Sciatic nerve (tissue), 2 donors: ENCODE measurements around the gene TMEM9B. TPM values are rescaled to one million over a fixed set of nuclear protein-coding genes. Genes with fewer than 3 reads are reported as not detected.
"Not testable (repeated sequence)": the region's sequence is repeated elsewhere in the genome, so short reads cannot be mapped to it uniquely, and the experiment has no call there.

Experiments
- ATAC-seq: fragments of 200-7000 bp; cut with Tn5 transposase; one replicate; pipeline ENCODE4 v1.9.1; 2020; ENCODE audit warnings: mild to moderate bottlenecking, moderate library complexity
- DNase-seq: peaks from one replicate; pipeline ENCODE4 v3.0.0-alpha.2; 2020; ENCODE audit warnings: low spot score
- intact Hi-C: fragments of 100-400 bp; cut with DNase I; formaldehyde crosslinking; loops from one replicate; pipeline ENCODE4 v1.14.2; 2022
- total RNA-seq: library from RNA; stranded (reverse); fragmentation: NEBNext Ultra II Directional; extraction: Animal tissue kit (Norgen Biotek cat#: 25700); gene quantifications from one replicate; pipeline ENCODE4 v1.2.1, GENCODE V29; 2021
- donor health status: DM: no; HTN: no; CAD: no.
- donor health status: DM: no; HTN: no; CAD: no.

TMEM9B gene
- total RNA-seq, 1 donor from 2014 or later, result 44.0 TPM

DNA sequence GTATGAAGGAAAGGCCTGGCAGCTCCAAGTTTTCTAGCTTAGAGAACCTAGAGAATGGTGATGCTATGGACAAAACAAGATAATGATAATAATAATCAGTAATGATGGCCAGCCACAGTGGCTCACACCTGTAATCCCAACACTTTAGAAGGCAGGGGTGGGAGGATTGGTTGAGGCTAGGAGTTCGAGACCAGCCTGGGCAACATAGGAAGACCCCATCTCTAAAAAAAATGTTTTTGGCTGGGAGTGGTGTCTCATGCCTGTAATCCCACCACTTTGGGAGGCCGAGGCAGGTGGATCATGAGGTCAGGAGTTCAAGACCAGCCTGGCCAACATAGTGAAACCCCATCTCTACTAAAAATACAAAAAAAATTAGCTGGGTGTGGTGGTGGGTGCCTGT, 28.5 kb downstream of the TMEM9B start:
- intact Hi-C loops, ATAC-seq, DNase-seq: not testable (repeated sequence)

DNA sequence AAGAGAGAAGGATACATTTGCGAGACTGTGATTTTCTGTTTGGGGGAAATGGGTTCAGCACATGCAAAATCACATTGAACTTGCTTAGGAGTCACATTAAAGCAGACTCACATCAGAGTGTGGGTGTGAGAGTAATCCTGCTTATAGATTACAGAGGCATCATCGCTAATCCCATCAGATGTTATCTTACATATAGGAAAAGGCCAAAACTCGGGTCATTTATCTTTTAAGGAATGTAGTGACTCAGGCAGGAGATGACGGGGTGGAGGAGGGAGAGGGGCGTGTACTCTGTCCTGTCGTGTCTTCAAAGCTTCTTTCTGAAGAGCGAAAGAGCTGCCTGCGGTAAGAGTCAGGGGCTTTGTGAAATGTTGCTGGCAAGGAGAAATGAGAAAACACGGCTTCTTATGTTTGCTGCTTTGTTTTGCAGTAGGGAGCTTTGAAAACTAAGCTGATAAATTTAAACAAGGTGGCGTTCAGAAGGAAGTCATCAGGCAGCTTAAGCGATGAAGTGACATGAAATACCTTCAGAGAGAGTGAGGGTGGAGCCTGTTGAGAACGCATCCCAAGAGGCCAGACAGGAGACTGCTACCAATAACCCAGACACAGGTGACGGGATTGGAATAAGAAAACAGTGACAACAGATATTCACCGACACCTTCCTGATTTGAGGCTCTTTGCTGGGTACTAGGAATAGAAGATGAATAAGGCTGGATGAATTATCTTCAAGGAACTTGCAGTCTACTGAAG, 29.3 kb downstream of the TMEM9B start:
- no peak for ATAC-seq
- intact Hi-C loops, result no loop called here
- DNase-seq, result no peak

DNA sequence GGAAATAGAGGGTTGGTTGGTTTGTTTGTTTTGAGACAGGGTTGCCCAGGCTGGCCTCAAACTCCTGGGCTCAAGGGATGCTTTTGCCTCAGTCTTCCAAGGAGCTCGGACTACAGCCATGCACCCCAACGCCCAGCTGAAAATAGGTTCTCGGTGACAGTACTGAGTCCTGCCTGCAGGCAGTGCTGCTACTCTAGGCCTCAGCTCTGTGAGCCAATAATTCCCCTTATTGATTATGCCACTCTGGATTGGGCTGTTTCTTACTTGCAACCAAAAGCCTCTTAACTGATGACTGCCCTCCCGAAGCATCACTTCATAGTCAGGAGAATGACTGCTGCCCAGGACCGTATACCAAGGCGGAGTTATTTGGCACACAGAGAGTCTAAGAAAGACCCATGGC, 30.3 kb downstream of the TMEM9B start:
- ATAC-seq (no peak), DNase-seq (no peak)
- intact Hi-C loops, result no loop called here

DNA sequence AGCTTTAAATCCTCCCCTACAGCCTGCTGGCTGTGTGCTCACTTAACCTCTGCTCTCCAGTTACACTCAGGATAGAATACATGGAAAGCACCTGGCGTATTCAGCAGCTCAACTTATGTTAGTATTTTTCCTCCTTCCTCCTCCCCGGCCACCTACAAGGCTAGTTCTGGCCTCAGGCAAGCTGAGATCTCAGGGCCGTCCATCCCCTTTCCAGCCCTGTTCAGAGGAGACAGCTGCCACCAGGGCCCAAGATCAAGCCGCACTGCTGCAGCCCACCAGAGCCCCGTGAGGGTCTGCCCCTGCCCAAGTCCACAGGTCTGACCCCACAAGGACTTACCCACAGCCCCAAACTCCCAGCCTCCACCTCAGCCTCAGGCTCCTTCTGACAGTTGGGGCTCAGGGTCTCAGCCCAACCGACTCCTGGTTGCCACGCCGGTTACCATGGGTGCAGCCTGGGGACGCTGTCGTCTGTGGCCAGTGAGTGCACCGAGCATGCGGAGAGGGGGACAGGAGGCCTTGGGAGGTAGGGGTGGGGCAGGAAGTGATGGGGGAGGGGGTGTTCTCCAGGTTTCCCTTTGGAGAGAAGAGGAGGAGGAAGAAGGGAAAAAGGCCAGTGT, 31.6 kb downstream of the TMEM9B start, which contains the start of gene C11orf16:
TSS of gene C11orf16 (minus strand) at position 384 of the 617 bp plus-strand sequence. CDS start 639 bp downstream, outside the sequence.
- intact Hi-C loops, result no loop called here
- DNase-seq, result no peak
- ATAC-seq, result no peak

- intact Hi-C loops, result no loop called here
- no peak for ATAC-seq
- no peak for DNase-seq
Measured at GRCh38 chr11:8930456-8931175, 33.6 kb downstream of the TMEM9B start.

- DNase-seq (no peak), ATAC-seq (no peak)
- intact Hi-C loops, result loop anchor here (5.0 kb wide), 1 partner anchor 1247 kb away; no protein-coding TSS in a partner anchor
Measured at GRCh38 chr11:8928981-8929615, 35.1 kb downstream of the TMEM9B start.

GRCh38 chr11:8928205-8928604, 36.0 kb downstream of the TMEM9B start:
- ATAC-seq, result no peak
- no peak for DNase-seq
- intact Hi-C loops, result loop anchor here (5.0 kb wide), 1 partner anchor 1246 kb away; no protein-coding TSS in a partner anchor

DNA sequence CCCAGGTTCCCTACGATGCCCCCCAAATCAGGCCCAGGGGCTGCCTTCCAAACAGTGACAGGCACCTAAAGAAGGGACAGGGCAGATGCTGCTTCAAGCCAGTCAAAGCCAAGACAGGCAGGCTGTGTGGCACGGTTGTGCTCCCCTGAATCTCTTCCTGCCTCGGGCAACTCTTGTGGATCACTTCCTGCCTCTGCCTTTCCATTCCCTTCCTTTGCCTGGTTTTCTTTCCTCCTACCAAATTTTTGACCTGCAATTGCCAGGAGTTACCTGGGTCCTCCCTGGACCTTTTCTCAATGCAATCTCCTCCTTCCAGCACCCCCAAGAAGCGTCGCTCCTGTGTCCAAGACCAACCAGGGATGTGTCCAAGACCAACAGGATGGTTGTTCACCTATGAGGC, 37.0 kb downstream of the TMEM9B start:
- no peak for DNase-seq
- intact Hi-C loops, result loop anchor here (5.0 kb wide), 1 partner anchor 1245 kb away; no protein-coding TSS in a partner anchor
- no peak for ATAC-seq

DNA sequence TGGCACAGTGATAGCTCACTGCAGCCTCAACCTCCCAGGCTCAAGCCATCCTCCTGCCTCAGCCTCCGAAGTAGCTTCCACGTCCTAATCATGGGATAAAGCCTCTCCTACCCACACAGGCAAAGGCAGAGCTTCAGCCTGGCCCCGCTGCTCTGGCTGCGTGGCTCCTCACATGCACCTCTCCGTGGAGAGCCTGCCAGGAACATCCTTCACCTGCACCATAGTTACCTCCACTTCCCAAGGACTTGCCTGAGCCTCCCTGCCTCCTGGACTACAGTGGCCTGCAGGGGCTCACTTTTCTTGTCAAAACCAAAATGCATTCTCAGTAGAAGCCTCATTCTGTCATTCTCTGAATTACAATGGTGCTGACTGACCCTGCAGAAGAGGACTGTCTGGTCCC, 38.0 kb downstream of the TMEM9B start:
- DNase-seq (no peak), ATAC-seq (no peak)
- intact Hi-C loops, result loop anchor here (5.0 kb wide), 1 partner anchor 1244 kb away; no protein-coding TSS in a partner anchor

DNA sequence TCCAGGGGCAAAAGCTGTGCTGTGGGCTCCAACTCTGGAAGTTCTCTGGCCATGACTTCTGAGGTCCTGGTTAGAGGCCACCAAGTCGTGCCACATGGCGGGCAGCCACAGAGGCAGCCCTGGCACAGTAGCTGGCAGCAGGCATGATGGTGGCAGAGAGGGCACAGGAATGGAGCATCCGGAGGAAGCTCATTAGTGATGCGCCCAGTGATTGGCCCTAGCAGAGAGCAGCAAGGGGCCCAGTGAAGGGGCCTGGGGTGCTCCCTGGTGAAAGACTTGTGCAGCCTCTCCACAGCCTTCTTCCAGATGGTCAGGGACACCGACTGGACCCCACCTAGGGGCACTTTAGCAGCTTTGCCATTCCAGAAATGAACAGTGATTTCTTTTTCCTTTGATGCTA, 38.5 kb downstream of the TMEM9B start:
- DNase-seq (no peak), ATAC-seq (no peak)

GRCh38 chr11:8922691-8923090, 41.6 kb downstream of the TMEM9B start:
- ATAC-seq, result no peak
- DNase-seq, result no peak
- intact Hi-C loops, result no loop called here

More for the DNA sequence above, 38.5 kb downstream of the TMEM9B start:
- intact Hi-C loops, result loop anchor here (5.0 kb wide), 1 partner anchor 1243 kb away; no protein-coding TSS in a partner anchor

- intact Hi-C loops, result no loop called here
- peak; percentile 80 for ATAC-seq
- no peak for DNase-seq
Measured at GRCh38 chr11:8917157-8917825, 47.0 kb downstream of the TMEM9B start.

GRCh38 chr11:8914661-8915018, 49.6 kb downstream of the TMEM9B start:
- DNase-seq (no peak), ATAC-seq (no peak)
- intact Hi-C loops, result no loop called here

DNA sequence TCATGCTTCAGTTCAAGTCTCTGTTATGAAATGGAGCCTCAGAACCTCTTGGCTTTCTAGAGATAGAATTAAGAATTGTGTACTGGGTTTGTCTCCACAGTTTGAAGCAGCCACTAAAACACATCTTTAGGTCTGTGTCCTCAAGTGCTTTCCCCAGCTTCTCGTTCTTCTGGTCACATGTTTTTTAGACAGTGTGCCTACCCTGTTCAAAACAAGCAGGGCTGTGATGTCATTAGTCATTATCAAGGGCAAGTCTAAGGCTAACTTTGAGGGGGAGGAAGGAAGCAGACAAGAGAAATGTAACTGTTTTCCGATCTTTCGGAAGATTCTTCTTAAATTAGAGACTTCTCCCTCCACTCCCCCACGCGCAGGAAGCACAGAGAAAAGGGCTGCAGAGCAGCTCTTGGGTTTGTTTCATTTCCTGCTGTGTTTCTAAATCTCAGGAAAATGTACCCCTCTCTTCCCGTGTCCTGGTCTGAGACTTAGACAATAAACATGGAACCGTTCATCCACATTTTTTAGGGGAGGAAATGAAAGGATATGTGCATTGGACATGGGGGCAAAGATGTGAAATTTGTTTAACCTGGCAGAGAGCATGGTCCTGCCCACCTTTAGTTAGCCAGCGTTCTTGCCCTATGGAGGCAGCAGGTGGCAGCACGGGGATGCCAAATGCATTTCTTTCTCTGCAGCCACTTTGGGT, 50.1 kb downstream of the TMEM9B start:
- no peak for DNase-seq
- intact Hi-C loops, result no loop called here

GRCh38 chr11:8911029-8911823, 53.0 kb downstream of the TMEM9B start, which contains the start of gene AKIP1:
Gene AKIP1 (plus strand): TSS chr11:8911189. CDS start chr11:8911450, 261 bp downstream.
- intact Hi-C loops, result no loop called here
- DNase-seq (peak; percentile 98), ATAC-seq (peak; percentile 97)

More for the DNA sequence above, 50.1 kb downstream of the TMEM9B start:
- peak; percentile 32 for ATAC-seq

GRCh38 chr11:8910649-8911026, 53.6 kb downstream of the TMEM9B start:
- ATAC-seq, result no peak
- intact Hi-C loops, result no loop called here
- DNase-seq, result no peak

DNA sequence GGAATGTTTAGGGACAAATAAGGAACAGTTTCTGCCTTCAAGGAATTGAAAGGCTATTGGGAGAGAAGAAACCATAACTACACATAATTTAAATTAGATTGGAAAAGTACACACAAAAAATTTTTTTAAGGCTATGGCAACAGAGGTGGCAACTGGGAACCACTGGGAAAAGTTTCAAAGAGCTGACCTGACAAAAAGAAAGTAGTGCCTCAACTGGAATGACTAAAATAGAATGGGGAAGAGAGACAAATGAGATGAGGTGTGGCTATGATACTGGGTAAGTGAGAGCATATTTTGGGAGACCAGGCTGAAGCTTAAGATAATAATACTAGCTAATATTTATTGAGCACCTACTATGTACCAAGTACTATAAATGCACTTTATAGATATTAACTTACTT, 56.1 kb downstream of the TMEM9B start:
- intact Hi-C loops, result no loop called here
- DNase-seq, result no peak
- ATAC-seq, result no peak
